GDM1 (cell line): Measurements from ENCODE around the gene ABI1.
"Not testable (repeated sequence)": the region's sequence is repeated elsewhere in the genome, so short reads cannot be mapped to it uniquely, and the experiment has no call there.

Experiments used
- DNase-seq: peaks from one replicate; lab custom pipeline; 2025; lab: John Stamatoyannopoulos, UW

The ABI1 gene

DNA sequence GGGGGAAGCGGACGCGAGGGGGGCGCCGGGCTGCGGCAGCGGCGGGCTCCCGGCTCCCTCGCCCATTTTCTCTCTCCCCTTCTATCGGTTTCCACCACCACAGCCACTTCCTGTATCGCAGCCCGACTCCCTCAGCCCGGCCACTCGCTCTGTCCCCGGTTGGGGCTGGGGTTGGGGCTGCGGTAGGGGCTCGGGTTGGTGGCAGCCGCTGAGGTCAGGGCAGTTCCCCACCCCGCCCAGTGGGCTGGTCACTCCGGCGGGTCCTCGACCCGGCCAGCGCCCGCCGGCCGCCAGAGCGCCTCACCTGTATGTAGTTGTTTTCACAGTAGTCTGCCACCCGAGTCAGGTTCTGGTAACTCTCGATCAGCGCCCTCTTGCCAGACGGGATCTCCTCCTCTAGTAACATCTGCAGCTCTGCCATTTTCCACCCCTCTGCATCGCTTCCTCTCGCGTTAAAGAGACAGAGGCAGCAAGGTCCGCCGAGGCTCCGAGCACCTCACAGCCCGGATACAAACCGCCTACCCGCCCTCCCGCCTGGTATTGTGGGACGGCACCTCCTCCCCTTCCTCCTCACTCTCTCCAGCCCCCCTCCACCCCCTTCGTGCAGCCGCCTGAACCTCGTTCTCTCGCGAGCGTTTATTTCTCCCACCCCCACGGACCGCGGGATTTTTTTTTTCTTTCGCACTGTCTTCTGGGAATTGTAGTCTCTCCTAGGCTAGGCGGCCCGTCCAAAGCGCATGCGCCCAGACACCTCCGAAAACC lies at the start of gene ABI1:
Gene ABI1 (minus strand): TSS at position 516 of the 762 bp plus-strand sequence. CDS start 95 bp downstream, at position 421.
- DNase-seq = peak; percentile 98

DNA sequence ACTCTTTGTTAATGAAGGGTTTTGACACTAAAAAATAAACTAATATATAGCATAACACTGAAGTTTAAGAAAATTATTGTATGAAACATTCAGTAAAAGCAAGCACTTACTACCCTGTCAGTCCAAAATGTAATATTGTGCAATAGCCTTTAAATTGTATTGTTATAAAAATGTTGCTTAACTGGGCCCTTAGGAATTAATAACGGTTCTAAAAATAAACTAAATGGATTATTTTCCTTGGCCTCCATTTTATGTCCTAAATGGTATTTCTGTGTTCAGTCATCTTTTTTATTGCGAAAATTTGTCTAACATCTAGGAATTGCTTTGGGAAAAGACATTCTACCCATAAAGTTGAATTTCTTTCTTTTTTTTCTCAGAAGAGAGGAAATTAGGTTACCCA lies 49.0 kb upstream of the ABI1 start:
- no peak for DNase-seq

- not testable (repeated sequence) for DNase-seq
Observed at GRCh38 chr10:26905253-26905781, 44.6 kb upstream of the ABI1 start.

DNA sequence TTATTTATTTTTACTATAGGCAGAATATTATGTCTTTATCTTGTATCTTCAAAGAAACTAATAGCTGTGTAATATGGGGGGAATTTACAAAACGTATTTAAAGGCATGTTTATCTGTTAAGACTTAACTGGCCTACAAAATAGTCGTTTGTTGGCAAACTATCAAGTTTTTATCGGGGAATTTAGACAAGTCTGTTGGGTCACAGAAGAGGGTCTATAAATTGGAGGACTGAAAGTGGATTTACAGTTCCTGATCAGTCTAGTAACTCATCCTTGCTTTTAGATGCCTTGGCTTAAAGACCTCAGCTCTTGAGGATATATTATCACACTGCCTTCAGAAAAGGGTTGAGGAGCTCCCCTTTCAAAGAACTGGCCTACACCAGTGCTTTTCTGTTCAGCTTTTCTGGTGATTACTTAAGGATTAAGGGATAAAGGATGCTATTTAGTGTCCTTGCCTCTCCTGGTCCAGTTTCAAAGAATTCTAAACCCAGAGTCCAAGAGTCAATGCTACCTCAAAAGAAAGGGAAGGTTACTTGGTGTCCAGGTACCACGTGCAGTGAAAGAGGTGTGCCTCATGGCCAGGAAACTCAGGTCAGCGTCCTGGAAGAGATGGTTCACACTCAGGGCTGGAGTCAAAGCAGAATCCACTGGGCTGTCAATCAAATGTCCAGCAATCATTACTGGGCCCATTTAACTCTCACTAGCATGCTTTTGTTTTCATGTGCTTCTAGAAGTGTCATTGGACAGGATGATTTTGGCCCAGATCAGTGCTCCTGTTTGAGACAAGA lies 42.9 kb upstream of the ABI1 start:
- DNase-seq = no peak

DNA sequence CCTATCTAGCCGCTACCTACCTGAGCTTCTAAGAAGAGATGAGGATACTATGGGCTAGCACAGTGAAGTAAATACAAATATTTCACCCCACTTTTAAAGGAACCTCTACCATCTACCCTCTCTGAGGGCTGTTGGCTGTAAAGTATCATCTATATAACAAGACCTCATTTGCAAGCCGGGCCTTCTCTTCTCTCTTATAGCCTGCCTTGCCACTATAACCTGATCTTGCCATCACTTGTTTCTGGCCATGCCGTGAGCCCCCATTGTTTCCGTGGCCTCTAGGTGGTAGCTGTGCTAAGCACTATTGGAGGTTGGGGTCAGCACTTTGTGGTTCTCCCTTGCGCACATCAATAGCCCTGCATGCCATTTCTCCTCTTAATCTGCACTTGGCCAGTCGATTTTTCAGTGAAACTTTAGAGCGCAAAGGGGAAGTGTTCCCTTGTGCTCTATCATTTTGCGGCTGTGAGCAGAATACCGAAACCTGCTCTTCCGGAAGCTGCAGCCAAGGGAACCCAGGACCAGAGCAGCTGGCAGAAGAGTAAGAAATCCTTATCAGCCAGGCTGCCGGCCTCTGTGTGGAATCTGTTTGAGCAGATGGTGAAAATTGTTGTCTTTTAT lies 31.7 kb upstream of the ABI1 start:
- DNase-seq = not testable (repeated sequence)

- DNase-seq = peak; percentile 69
Observed at GRCh38 chr10:26890956-26891355, 30.2 kb upstream of the ABI1 start.

DNA sequence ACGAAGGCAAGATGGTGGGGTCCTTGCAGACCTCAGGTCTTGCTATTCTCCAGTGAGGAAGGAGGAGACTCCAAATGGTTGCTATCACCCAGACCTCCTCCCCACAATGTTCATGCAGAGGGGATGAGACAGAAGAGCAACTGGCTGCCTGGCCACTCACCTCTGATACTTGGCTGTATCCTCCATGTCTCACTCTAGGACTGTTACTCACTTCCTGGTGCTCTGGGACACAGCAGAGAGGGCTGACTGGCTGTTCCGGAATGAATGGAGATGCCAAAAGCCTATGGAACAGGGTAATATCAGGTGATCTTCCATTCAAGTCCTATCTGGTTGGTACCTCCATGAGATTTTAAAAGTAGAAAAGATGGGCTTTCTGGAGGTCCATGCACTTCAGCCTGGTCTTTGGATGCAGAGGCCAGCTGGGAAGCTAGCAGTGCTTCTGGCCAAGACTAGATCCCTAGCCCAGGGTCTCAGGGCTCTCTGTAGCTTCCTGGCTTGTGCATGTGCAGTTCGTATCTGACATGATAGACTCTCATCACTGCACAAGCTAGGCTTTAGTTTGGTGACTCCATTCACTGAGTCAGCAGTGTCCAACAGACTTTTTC lies 27.0 kb upstream of the ABI1 start:
- DNase-seq = no peak

DNA sequence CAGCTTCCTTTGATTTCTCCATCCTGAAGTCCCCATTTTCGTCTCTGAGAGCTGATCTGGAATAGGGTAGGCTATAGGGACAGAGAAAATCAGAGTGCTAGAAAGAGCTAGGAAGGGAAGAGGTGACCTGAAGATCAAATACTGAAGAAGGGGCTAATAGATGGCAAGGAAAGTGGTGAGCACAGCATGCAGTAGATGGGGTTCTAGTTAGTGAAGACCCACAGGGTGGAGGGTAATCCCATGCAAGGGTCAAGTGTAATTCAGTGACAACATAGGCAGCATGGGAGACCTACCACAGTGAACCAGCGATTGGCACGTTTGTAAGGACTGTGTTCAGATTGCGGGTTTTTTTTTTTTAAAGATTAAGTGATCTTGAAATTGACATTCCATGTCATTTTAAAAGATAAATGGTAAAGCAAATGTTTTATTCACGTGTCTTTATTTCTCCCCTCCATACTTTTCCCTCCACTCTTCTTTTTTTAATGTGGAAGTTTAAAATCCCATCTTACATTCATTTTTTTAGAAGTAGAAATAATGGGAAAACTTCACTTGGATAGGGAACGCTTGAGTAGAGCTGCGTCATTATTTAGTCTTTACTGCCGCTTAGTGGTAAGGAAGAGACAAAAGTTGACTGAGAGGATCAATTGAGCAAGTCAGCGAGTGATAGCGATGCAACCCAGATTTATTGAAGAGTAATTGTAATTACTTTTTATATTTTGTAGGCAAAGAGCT lies 21.0 kb upstream of the ABI1 start:
- peak; percentile 29 for DNase-seq

DNA sequence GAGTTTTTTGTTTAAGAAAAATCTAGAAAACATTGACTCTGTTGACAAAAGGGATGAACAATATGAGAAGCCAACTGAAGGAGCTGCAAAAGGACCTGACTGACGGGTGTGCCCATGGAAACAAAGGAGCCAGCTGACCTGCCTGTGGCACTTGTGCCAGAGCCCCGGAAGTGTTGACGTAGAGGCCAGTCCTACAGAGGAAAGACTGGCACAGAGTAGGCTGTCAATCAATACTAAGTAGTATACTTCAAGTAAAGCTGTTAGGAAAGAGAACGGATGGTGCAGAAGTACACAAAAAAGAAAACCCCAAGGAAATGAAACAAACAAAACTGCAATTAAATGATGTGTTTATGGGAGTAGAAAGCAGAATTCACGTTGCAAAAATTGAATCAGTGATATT lies 19.0 kb upstream of the ABI1 start:
- no peak for DNase-seq

GRCh38 chr10:26870766-26871165 lies 10.0 kb upstream of the ABI1 start:
- no peak for DNase-seq

- DNase-seq = no peak
Observed at GRCh38 chr10:26869528-26869927, 8.8 kb upstream of the ABI1 start.

DNA sequence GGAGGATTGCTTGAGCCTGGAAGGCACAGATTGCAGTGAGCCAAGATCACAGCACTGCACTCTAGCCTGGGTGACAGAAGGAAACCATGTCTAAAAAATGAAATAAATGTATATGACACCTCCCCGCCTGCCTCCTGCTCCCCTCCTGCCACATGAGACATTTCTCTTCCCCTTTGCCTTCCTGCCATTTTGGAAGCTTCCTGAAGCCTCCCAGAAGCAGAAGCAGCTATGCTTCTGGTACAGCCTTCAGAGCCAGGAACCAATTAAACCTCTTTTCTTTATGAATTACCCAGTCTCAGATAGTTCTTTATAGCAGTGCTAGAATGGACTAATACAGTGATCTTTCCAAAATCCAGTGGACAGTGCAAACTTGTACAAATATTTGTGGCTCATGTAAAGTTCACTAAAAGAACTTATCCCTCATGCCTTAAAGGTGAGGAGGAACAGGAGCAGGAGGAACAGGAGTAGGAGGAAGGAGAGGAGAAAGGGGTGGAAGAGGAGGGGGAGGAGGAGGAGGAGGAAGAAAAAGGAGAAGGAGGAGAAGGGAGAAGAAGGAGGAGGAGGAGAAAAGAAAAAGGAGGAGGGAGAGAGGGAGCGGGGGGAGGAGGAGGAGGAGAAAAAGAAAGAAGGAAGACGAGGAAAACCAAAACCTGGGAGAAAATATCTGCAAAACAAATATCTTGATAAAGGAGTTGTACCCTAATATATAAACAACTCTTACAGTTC lies 2.8 kb upstream of the ABI1 start:
- no peak for DNase-seq

GRCh38 chr10:26861205-26861998 lies 644 bp upstream of the ABI1 start:
- no peak for DNase-seq

- DNase-seq = peak; percentile 31
Observed at GRCh38 chr10:26860102-26860442, 686 bp downstream of the ABI1 start.

- no peak for DNase-seq
Observed at GRCh38 chr10:26859241-26860101, 1.3 kb downstream of the ABI1 start.

DNA sequence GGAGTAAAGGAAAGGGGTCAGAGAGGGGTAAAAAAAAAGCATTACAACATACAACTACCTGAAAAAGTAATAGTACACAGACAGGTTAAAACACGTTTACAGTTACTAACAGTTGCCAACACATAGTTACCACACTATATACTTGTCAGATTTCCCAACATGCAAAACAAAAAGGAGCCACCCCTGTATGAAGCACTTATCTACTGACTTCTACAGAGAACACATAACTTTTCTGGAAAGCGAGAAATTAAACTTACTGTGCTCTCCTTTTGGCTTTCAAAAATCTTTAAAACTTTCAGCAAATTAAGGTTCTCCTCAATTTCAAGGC lies 2.1 kb downstream of the ABI1 start:
- DNase-seq = no peak

- DNase-seq = no peak
Observed at GRCh38 chr10:26857991-26858706, 2.6 kb downstream of the ABI1 start.

GRCh38 chr10:26857553-26857952 lies 3.2 kb downstream of the ABI1 start:
- DNase-seq = not testable (repeated sequence)

GRCh38 chr10:26855186-26855585 lies 5.6 kb downstream of the ABI1 start:
- peak; percentile 7 for DNase-seq
